K562 (cell line): Measurements from ENCODE around the gene MIEF1. TPM values are rescaled to one million over a fixed set of nuclear protein-coding genes. Genes with fewer than 3 reads are reported as not detected.

Source experiments
- BRD9 ChIP-seq: fragments of 450-650 bp; IDR thresholded peaks from 2 replicates; pipeline ENCODE4 v1.6.1; 2018; ENCODE audit warnings: low read depth; ENCODE audit not compliant: partially characterized antibody
- BRF1 ChIP-seq: IDR thresholded peaks from 3 replicates; pipeline ENCODE4 v1.6.1; 2011; ENCODE audit warnings: borderline replicate concordance, mild to moderate bottlenecking; ENCODE audit not compliant: insufficient read length; ENCODE audit errors: extremely low read depth
- CHD1 ChIP-seq: fragments of 200-600 bp; sonication (generic); IDR thresholded peaks from one replicate; pipeline ENCODE4 v1.6.1; 2012; ENCODE audit warnings: mild to moderate bottlenecking, moderate library complexity, low read length, inconsistent platforms
- E2F3 ChIP-seq: fragments of 250-450 bp; sonication (Bioruptor Pico); IDR thresholded peaks from 2 replicates; pipeline ENCODE4 v1.4.0; 2020; ENCODE audit warnings: mild to moderate bottlenecking
- ESRRB ChIP-seq: fragments of 250-450 bp; sonication (Bioruptor Pico); IDR thresholded peaks from 2 replicates; pipeline ENCODE4 v1.5.0; 2020; ENCODE audit warnings: mild to moderate bottlenecking, moderate library complexity, borderline replicate concordance
- GABPB1 ChIP-seq: sonication (generic); formaldehyde crosslinking; IDR thresholded peaks from 2 replicates; pipeline ENCODE4 v1.8.0; 2022; ENCODE audit warnings: mild to moderate bottlenecking, missing genetic modification reagents
- GTF2F1 ChIP-seq: IDR thresholded peaks from 2 replicates; pipeline ENCODE4 v1.6.1; 2011; ENCODE audit warnings: low read depth, low read length, improper control_type of control experiment
- HDGF ChIP-seq: fragments of 450-650 bp; IDR thresholded peaks from 2 replicates; pipeline ENCODE4 v1.6.1; 2016
- HMG20A ChIP-seq: fragments of 450-650 bp; formaldehyde crosslinking; conservative IDR thresholded peaks from 2 replicates; pipeline ENCODE4 v1.4.0; 2020; ENCODE audit warnings: mild to moderate bottlenecking, mixed read lengths
- ILF3 ChIP-seq: fragments of 450-650 bp; IDR thresholded peaks from 2 replicates; pipeline ENCODE4 v1.6.1; 2018; ENCODE audit warnings: antibody characterized with exemption, mild to moderate bottlenecking, moderate library complexity, borderline replicate concordance
- NFE2L1 ChIP-seq: fragments of 450-650 bp; IDR thresholded peaks from 2 replicates; pipeline ENCODE4 v1.6.1; 2016; ENCODE audit warnings: missing genetic modification characterization, low read depth, mild to moderate bottlenecking, missing compliant biosample characterization, moderate library complexity, borderline replicate concordance
- NR1H2 ChIP-seq: sonication (generic); formaldehyde crosslinking; IDR thresholded peaks from 2 replicates; pipeline ENCODE4 v1.4.0; 2020; ENCODE audit warnings: mild to moderate bottlenecking, missing genetic modification reagents
- RB1 ChIP-seq: fragments of 450-650 bp; IDR thresholded peaks from 2 replicates; pipeline ENCODE4 v1.6.1; 2017; ENCODE audit warnings: low read depth, mild to moderate bottlenecking
- SIX5 ChIP-seq, 2 experiments: IDR thresholded peaks; 2 replicates each; pipeline ENCODE4 v1.6.1; 2011; ENCODE audit warnings: low read length in 2 of 2, borderline replicate concordance in 1 of 2, low read depth in 1 of 2, mild to moderate bottlenecking in 1 of 2, moderate library complexity in 1 of 2; ENCODE audit not compliant: insufficient read depth in 1 of 2
- TCF7L2 ChIP-seq: fragments of 150-350 bp; IDR thresholded peaks from 2 replicates; pipeline ENCODE4 v1.6.1; 2016; ENCODE audit warnings: low read depth, mild to moderate bottlenecking, low read length, moderate library complexity
- TOE1 ChIP-seq, 2 experiments: fragments of 450-650 bp in 1 of 2; sonication (generic) in 1 of 2; formaldehyde crosslinking in 1 of 2; IDR thresholded peaks; 2 replicates each; pipeline versions ENCODE4 v1.7.1 to v1.8.0; 2016 to 2022; ENCODE audit warnings: borderline replicate concordance in 2 of 2, mild to moderate bottlenecking in 2 of 2, antibody characterized with exemption in 1 of 2, inconsistent platforms in 1 of 2, low read depth in 1 of 2, missing genetic modification reagents in 1 of 2, moderate library complexity in 1 of 2
- ZBTB7A ChIP-seq: IDR thresholded peaks from 2 replicates; pipeline ENCODE4 v1.6.1; 2011; ENCODE audit warnings: low read depth, mild to moderate bottlenecking, low read length, moderate library complexity, borderline replicate concordance; ENCODE audit not compliant: control insufficient read depth
- ZNF449 ChIP-seq: fragments of 250-450 bp; sonication (Bioruptor Pico); IDR thresholded peaks from 2 replicates; pipeline ENCODE4 v1.8.0; 2022; ENCODE audit warnings: moderate library complexity, mild to moderate bottlenecking, inconsistent platforms
- ZNF589 ChIP-seq: fragments of 200-800 bp; sonication (Bioruptor generic); IDR thresholded peaks from 2 replicates; pipeline ENCODE4 v1.6.1; 2016; ENCODE audit warnings: low read depth, missing genetic modification characterization, missing compliant biosample characterization
- polyA plus RNA-seq, 8 experiments: library from polyadenylated mRNA; depleted of rRNA in 4 of 8; stranded (reverse) in 5 of 8; unstranded in 3 of 8; fragments of >200 nt; fragmentation: Nextera tagmentation in 2 of 8; fragmentation: Illumina TruSeq in 1 of 8; extraction: Ambion mirVana in 2 of 8; extraction: Trizol in 1 of 8; gene quantifications; 2 replicates each; pipeline versions ENCODE4 v1.2.1 to v1.2.3, GENCODE V29; 2011 to 2014; ENCODE audit warnings: inconsistent platforms in 1 of 8, missing spikeins in 1 of 8
- total RNA-seq, 7 experiments: library from RNA; depleted of rRNA in 6 of 7; stranded (reverse); fragments of >200 nt in 6 of 7; fragmentation: Illumina TruSeq in 2 of 7; extraction: Trizol in 2 of 7; gene quantifications; 2 replicates each; pipeline versions ENCODE4 v1.2.1 to v1.2.3, GENCODE V29; 2011 to 2021; ENCODE audit warnings: low replicate concordance in 1 of 7
- TF ChIP-seq, protein P1 (sequence below): fragments of 450-650 bp; IDR thresholded peaks from 2 replicates; pipeline ENCODE4 v1.6.1; 2017; ENCODE audit warnings: mild to moderate bottlenecking, moderate library complexity
- TF ChIP-seq, protein P2 (sequence below): fragments of 250-450 bp; sonication (Bioruptor Pico); IDR thresholded peaks from 2 replicates; pipeline ENCODE4 v1.9.0; 2021; ENCODE audit warnings: mild to moderate bottlenecking
- TF ChIP-seq, protein P3 (sequence below): fragments of 250-450 bp; sonication (Bioruptor Pico); IDR thresholded peaks from 2 replicates; pipeline ENCODE4 v1.5.1; 2021; ENCODE audit warnings: mild to moderate bottlenecking

The MIEF1 gene
- total and polyA plus RNA-seq, 9 of the 15 experiments (the other 6 are each of a cell fraction or from before 2014, with no cell fraction given): 10.9 to 51.8 (median 25.5) TPM

DNA sequence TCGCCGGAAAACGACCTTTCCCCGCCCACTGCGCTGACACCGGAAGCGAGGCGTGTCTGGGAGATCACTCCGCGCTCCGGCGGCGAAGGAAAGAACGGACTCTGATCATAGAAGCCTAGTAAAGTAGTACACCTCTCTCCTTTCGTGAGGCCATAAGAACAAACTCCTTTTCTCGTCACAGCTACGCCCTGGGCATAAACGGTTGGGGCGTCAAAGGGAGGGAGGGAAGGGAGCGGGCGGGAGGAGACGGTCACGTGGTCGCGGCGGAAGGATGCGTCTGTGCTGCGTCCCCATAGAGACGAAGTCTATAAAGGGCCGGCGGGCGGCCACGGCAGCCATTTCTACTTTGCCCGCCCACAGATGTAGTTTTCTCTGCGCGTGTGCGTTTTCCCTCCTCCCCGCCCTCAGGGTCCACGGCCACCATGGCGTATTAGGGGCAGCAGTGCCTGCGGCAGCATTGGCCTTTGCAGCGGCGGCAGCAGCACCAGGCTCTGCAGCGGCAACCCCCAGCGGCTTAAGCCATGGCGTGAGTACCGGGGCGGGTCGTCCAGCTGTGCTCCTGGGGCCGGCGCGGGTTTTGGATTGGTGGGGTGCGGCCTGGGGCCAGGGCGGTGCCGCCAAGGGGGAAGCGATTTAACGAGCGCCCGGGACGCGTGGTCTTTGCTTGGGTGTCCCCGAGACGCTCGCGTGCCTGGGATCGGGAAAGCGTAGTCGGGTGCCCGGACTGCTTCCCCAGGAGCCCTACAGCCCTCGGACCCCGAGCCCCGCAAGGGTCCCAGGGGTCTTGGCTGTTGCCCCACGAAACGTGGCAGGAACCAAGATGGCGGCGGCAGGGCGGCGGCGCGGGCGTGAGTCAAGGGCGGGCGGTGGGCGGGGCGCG lies 18.4 kb downstream of the MIEF1 start, which contains the start of gene ATF4 (continued):
- TF ChIP-seq NFE2L1 (tag): no peak
- TF ChIP-seq ZBTB7A: peak; percentile 97
- peak; percentile 82 for TF ChIP-seq RB1
- no peak for TF ChIP-seq SIX5 (IDR thresholded peaks at IDR 0.05; ENCODE audit: borderline replicate concordance in 1 of 2, insufficient read depth in 1 of 2, low read depth in 1 of 2, low read length in 2 of 2)
- peak; percentile 83; the same call in 1 of the 2 replicates for TF ChIP-seq NR1H2 (CRISPR knock-in tag)
- no peak for TF ChIP-seq ESRRB (CRISPR knock-in tag)
- TF ChIP-seq ZNF449 (CRISPR knock-in tag): no peak
- peak; percentile 84 for TF ChIP-seq BRD9
- TF ChIP-seq, protein P1, sequence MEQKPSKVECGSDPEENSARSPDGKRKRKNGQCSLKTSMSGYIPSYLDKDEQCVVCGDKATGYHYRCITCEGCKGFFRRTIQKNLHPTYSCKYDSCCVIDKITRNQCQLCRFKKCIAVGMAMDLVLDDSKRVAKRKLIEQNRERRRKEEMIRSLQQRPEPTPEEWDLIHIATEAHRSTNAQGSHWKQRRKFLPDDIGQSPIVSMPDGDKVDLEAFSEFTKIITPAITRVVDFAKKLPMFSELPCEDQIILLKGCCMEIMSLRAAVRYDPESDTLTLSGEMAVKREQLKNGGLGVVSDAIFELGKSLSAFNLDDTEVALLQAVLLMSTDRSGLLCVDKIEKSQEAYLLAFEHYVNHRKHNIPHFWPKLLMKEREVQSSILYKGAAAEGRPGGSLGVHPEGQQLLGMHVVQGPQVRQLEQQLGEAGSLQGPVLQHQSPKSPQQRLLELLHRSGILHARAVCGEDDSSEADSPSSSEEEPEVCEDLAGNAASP: no peak
- TF ChIP-seq, protein P2, sequence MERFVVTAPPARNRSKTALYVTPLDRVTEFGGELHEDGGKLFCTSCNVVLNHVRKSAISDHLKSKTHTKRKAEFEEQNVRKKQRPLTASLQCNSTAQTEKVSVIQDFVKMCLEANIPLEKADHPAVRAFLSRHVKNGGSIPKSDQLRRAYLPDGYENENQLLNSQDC: peak; percentile 66; the same call in 1 of the 2 replicates
- no peak for TF ChIP-seq HDGF
- TF ChIP-seq, protein P3, sequence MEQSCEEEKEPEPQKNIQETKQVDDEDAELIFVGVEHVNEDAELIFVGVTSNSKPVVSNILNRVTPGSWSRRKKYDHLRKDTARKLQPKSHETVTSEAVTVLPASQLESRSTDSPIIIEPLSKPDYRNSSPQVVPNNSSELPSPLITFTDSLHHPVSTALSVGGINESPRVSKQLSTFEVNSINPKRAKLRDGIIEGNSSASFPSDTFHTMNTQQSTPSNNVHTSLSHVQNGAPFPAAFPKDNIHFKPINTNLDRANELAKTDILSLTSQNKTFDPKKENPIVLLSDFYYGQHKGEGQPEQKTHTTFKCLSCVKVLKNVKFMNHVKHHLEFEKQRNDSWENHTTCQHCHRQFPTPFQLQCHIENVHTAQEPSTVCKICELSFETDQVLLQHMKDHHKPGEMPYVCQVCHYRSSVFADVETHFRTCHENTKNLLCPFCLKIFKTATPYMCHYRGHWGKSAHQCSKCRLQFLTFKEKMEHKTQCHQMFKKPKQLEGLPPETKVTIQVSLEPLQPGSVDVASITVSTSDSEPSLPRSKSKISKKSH (CRISPR knock-in tag): no peak
- TF ChIP-seq GABPB1 (CRISPR knock-in tag): peak; percentile 86
- TF ChIP-seq CHD1: peak; percentile 100
- TF ChIP-seq TCF7L2: no peak
- peak; percentile 19; the same call in 1 of the 2 replicates for TF ChIP-seq E2F3 (CRISPR knock-in tag)
- peak; percentile 94 for TF ChIP-seq GTF2F1
- TF ChIP-seq ZNF589: 0 out of 2 replicates have a peak, but pooled peaks have one; percentile 26
- TF ChIP-seq TOE1 (IDR thresholded peaks at IDR 0.05; ENCODE audit: borderline replicate concordance): peak; percentile 96
- no peak for TF ChIP-seq TOE1 (CRISPR knock-in tag; IDR thresholded peaks at IDR 0.05; ENCODE audit: borderline replicate concordance, low read depth)
- peak; percentile 67; the same call in 1 of the 2 replicates for TF ChIP-seq ILF3
- no peak for TF ChIP-seq BRF1
- TF ChIP-seq HMG20A (CRISPR knock-in tag): no peak
